NCI-H510A treated with DMSO at 0.1 percent for 48 hours (cell line): ENCODE data around the gene SIK3.
A peak's percentile ranks its signal among the peaks of the same experiment; 100 is the strongest.

ENCODE experiments used
- DNase-seq: peaks from one replicate; lab custom pipeline; 2025; lab: John Stamatoyannopoulos, UW

Gene SIK3

DNA sequence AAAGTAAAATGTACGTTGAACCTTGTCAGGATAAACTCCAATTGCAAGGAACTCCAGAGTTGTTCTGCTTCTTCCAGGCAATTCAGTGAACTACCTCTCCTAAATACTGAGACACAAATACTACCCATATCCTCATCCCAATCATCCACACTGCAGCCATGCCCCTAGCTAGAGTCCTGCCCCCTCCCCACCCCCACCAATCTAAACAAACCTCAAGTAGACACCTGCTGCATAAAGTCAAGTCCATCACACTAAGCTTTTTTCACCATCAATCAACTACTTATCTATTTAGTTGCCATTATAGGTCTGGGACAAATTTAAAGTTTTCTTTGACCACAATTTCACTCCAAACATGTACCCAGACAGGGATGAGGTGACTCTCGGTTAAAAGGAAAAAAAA is 167.6 kb downstream of the SIK3 start:
- peak; percentile 58 for DNase-seq

- DNase-seq: no peak
Observed at GRCh38 chr11:116930177-116930576, 168.1 kb downstream of the SIK3 start.

- DNase-seq: no peak
Observed at GRCh38 chr11:116929414-116930090, 168.7 kb downstream of the SIK3 start.

GRCh38 chr11:116928845-116929244 is 169.4 kb downstream of the SIK3 start:
- no peak for DNase-seq

GRCh38 chr11:116928102-116928777 is 170.0 kb downstream of the SIK3 start:
- no peak for DNase-seq

DNA sequence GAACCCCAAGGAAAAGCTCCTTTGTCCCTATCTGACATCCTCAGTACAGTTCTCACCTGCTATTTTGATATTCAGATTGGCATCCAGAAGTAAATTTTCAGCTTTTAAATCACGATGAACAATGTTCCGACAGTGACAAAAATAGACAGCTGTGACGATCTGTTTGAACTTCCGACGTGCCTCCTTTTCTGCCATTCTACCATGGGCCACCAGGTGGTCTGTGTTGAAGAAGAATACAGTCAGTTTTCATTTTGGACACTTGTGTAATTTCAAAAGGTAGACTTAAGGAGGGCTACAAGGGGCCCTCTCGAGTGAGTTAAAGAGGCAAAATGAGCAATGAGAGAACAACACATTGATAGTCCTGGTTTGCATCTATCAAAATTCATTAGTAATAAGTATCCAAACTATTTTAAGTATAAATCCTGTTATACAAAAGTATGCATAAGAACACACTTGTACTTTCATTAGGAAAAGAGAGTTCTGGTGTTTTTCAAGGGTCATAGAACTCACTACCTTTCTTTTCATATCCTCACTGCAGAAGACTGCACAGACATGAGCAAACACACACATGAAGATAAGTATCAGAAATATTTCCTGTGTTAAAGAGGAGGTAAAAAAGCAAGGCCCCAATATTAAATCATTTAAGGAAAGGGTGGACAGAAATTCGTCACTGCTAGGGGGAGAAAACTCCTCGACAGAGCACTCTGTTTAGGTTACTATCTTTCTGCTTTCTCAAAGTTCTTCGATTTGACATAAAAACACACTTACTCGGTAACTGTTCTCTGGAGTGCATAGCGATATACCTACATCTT is 170.9 kb downstream of the SIK3 start:
- DNase-seq: no peak

DNA sequence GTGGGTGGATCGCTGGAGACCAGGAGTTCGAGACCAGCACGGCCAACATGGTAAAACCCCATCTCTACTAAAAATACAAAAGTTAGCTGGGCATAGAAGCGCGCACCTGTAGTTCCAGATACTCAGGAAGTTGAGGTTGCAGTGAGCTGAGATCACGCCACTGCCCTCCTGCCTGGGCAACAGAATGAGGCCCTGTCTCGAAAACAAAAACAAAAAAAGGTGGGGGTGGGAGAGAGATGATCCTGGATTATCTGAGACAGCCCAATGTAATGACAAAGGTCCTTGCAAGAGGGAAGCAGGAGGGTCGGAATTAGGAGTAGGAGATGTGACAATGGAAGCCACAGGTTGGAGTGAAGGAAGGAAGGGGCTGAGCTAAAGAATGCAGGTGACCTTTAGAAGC is 173.2 kb downstream of the SIK3 start:
- DNase-seq: no peak

- no peak for DNase-seq
Observed at GRCh38 chr11:116918925-116919655, 179.1 kb downstream of the SIK3 start.

- DNase-seq: no peak
Observed at GRCh38 chr11:116917632-116918031, 180.6 kb downstream of the SIK3 start.

DNA sequence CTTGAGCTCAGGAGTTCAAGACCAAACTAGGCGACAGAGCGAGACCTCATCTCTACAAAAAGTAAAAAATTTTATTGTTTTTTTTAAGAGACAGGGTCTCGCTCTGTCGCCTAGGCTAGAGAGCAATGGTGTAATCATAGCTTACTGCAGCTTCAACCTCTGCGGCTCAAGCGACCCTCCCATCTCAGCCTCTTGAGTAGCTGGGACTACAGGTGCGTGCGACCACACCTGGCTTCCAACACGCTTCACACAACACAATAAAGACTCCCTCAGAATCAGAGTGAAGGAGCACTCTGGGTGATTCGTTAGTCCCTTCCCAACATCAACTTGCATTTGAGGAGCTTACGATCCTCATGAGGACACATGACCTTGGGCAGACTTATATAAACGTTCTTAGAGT is 181.3 kb downstream of the SIK3 start:
- no peak for DNase-seq

GRCh38 chr11:116916052-116916451 is 182.2 kb downstream of the SIK3 start:
- DNase-seq: no peak

DNA sequence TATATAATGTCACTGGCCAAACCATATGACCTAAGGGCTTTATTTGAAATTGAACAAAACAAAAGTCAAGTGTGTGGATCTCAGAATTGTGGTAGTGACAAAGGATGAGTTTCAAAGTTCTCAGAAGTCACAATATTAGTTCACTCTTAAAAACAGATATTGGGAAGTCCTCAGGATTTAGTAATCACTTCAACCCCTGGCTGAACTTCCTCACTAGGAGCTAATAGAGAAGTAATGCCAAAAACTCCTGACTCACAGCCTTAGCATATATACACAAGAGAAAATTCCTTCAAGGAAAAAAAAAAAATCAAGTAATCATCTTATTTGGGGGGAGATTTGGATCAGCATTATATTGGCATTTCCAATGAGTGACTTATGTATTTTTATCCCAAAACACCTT is 185.2 kb downstream of the SIK3 start:
- DNase-seq: no peak

DNA sequence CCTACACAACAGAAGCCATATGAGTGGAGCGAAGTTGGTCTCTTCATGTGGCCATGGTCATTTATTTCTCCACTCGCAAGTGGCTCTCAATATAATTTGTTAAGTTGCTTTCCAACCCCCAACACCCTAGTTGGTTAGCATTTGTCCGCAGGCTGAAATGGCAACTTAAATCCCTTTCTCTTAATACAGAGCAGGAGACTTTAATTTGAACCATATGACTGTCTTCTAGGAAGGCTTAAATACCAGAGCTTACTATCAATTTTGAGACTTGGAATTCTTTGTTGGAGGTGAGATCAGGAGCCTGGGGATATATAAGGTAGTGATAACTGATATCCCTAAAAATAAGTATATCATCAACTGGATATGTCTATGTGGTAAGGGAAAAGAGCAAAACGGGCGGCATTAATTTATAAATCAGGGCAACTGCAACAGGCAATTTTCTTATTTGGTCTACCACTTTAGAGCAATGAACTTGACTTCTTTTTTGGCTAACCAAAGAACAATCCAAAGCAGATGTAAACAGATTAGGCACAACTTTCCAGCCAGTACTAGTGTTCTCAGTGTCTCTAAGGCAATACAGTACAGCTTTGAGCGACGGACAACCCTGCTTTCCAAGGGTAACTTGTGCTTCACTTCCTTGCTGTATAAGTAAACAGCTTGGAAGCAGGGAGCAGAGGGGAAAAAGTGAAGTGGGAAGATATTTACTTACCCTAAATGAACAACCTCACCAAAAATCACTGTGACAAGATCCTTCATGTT is 186.1 kb downstream of the SIK3 start:
- no peak for DNase-seq

DNA sequence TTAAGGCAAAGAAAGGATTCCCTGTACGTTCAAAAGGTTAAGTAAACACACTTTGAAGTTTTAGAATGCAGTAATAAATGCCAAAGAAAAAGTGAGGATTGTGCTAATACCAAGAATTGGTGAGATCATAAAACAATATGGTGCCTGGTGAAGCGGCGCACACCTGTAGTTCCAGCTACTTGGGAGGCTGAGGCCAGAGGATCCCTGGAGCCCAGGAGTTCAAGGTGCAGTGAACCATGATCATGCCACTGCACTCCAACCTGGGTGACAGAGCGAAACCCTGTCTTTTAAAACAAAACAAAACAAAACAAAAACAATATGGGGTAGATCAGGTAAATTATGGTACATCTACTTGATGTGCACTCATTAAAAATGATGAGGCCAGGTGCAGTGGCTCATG is 187.4 kb downstream of the SIK3 start:
- DNase-seq: no peak

DNA sequence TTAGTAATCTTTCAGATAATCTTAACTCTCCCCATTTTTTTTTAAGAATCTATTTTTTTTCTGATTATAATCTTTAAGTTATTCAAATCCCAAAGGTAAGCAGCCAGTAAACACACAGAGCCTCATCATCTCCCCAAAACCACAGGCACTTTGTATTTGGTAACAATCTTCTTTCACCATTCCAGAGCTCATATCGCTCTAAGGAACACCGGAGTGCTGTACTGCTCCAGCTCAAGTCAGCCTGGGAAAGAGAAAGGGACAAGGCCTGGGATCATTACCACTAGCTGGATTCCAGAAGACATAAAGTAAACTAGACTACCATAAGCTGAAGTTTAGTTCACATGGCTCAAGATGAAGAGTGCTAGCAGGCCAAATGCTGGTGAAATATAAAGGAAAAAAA is 187.8 kb downstream of the SIK3 start:
- DNase-seq: no peak

DNA sequence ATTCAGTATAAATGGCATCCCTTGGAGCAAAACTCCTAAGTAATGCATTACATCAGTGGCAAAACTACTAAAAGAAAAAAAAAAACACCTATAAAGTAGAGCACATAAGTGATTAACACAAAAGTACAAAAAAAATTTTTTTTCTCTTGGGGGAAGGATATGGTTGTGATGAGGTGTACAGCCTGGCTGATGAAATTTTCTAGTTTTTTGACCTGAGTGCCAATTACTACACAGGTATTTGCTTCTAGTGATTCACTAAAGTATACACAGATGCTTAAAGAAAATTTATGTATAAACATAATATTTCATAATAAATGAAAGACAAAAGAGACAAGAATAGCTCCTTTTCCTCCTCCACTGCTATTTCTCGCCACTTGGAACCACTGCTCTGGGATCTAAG is 189.0 kb downstream of the SIK3 start:
- no peak for DNase-seq

DNA sequence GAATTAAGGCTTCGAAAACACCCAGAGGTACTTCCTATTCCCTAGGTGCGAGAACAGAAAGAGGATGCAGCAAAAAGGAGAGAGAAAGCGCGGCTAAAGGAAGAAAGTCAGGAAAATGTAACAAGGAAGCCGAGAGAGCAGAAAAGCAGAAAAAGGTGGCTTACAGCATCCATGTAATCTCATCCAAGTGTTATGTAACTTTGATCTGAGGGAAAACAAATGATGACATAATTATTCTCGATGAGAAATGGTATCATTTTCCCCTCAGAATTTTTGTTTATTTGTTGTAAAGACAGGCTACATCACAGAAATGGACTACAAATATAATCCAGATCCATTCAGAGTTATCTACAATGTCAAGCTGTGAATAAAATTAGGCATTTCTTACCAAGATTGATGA is 191.7 kb downstream of the SIK3 start:
- no peak for DNase-seq

DNA sequence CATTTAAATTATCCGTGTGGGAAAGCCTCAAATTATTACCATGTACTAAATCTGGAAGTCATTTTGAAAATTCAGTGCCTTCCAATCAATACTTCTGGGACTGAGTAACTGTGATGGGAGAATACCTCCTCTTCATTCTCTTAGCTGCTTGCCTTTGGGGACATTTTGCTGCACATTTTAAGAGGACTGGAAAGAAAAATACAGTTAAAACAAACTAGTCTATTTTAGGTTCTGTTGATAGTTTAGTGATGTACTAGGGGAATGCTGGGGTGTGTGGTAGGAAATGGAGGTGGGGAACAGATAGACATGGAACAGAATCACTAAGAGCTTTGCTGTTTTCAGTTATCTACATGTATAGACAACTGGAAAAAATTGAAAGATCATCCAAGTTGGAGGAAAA is 195.1 kb downstream of the SIK3 start:
- no peak for DNase-seq

DNA sequence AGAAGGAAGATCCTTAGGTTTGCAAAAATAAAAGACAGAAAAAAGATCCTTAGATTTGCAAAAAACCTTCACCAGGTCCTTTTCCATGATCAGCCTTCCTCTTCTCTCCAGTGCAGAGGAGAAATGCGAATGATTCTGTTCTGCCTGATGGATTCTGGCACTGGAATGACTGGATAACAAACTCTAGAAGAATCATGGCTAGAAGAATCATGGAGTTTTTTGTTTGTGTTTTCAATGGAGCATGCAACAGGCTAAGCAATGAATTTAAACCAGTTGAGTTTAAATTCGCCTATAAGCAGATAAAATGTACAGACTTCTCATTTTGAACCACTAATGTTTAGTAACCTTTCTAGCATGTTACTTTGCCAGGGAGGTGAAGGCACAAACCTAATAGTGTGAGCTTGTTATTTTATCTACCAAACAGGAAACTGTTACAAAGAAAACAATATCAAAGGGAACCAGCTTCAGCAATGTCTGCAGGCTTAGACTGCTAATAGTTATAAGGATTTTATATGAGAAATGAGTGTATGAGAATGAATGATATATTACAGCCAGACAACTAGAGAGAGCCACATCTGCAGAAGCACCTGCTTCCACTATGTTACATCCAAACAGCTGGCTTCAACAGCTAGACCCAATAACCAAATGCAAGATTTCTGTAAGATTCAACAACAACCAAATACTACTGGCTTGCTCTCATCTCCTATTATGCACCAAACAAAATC is 196.1 kb downstream of the SIK3 start:
- DNase-seq: no peak

GRCh38 chr11:116901211-116901610 is 197.0 kb downstream of the SIK3 start:
- no peak for DNase-seq

DNA sequence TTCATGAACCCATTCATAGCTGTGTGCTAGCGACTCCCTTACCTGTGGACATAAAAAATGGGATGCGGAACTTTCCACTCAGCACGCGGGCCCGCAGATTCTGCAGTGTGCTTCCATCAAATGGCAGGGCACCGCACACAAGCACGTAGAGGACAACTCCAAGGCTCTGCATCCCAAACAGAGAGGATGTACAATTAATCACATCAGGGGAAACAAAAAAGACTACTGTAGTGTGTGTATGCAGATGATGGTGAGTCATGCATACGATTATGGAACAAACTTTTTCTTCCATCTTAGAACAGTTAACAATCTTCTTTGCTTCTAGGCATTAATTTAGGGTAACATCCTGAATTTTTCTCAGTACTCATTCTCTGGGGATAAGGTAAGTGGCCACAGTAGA is 202.0 kb downstream of the SIK3 start:
- DNase-seq: no peak
